Epithelial cell of esophagus (primary cell): ENCODE results near the gene RCOR3.

Source experiments
- DNase-seq: peaks from one replicate; pipeline ENCODE4 v3.0.0; 2010; ENCODE audit warnings: low read depth
- H3K4me3 ChIP-seq: 2 replicates; pipeline ENCODE4 v1.5.1; 2011; ENCODE audit warnings: mild to moderate bottlenecking, low read length, control low read depth
- TF ChIP-seq, protein P1 (sequence below): IDR thresholded peaks from 2 replicates; pipeline ENCODE4 v1.5.1; 2011; ENCODE audit warnings: low read depth, mild to moderate bottlenecking, low read length, control low read depth, inconsistent platforms; ENCODE audit not compliant: insufficient read depth; ENCODE audit errors: missing control alignments

The RCOR3 gene

DNA sequence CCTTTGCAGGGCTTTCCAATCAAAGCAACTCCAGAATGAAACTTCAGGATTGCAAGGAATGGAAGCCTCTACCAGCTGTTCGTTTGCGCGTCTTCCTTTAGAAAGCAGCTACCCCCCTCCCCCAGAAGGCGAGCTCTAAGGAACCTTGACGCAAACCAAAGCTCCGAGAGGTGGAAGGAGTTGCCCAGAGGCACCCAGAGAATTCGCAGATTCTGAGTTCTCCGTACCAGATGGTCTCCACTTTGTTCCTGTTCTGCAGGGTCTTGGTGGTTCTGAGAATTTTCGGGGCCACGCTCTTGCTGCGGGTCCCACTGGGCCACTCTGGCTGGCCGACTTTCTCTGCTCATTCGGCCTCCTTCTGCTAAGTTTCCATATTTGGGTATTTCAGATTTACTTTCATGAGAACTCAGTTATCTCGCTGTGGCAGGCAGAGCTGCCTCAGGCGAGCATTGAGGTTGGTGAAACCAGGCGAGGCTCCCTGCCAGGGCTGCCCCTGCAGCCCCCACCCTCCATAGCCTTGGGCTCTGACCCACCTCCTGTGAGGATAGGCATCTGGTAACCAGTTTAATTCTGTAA lies 68.3 kb downstream of the RCOR3 start:
- H3K4me3 ChIP-seq = peak overlapping the region; percentile 50
- DNase-seq = peak; percentile 33

DNA sequence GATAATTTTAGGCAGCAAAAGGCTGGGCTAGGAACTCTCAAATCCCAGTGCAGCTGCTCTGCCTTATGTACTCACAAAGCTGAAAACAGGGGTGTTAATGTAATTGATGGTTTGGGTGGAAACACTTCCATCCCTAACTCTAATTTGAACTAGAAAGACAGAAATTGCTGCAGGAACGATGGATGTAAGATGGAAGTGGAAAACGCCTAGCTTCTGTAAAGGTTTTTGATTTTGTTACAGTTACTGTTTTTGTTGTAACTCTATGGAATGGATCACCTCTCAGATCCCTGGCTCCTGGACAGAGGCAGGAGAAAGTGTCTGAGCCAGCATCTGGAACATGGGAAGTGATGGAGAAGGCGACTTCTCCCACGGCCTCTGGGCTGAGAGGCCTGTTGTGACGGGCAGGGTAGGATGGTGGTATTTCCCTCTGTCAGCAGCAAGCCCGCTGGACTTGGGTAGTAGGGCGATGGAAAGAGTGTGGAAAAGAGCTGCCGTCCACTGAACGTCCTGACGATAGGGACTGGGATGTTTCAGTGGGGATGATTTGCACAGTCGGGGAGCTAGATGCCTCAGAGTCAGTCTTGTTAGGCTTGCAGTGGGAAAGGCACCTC lies 69.0 kb downstream of the RCOR3 start:
- no peak overlapping the region for H3K4me3 ChIP-seq
- TF ChIP-seq, protein P1, sequence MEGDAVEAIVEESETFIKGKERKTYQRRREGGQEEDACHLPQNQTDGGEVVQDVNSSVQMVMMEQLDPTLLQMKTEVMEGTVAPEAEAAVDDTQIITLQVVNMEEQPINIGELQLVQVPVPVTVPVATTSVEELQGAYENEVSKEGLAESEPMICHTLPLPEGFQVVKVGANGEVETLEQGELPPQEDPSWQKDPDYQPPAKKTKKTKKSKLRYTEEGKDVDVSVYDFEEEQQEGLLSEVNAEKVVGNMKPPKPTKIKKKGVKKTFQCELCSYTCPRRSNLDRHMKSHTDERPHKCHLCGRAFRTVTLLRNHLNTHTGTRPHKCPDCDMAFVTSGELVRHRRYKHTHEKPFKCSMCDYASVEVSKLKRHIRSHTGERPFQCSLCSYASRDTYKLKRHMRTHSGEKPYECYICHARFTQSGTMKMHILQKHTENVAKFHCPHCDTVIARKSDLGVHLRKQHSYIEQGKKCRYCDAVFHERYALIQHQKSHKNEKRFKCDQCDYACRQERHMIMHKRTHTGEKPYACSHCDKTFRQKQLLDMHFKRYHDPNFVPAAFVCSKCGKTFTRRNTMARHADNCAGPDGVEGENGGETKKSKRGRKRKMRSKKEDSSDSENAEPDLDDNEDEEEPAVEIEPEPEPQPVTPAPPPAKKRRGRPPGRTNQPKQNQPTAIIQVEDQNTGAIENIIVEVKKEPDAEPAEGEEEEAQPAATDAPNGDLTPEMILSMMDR = no peak
- DNase-seq = no peak

More for the DNA sequence above, 68.3 kb downstream of the RCOR3 start:
- TF ChIP-seq, protein P1 = no peak

DNA sequence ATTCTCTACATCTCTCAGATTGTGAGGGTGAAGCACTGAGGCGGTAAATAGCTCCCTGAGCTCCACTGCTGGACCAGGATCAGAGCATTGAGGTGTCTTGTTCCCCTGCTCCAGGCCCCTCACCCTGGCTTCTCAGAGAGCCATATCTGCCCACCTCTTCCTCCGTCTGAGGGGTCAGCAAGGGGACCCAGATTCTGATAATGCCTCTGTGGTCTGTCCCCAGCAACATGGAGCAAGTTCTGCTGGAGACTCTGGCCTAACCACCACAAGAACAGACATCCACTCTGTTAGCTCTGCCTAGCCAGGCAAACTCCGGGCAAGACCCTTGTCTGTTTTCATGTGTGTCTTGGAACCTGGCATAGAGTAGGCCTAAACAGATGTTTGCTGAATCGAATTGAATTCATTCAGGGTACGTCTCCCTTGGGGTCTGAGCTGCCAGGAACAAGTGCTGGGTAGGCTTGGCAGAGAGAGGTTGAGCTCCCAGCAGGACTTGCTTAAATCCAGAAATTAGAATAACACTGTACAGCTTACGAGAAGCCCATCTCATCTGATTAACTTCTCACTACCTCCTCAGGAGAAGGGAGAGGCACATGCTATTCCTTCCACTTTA lies 69.8 kb downstream of the RCOR3 start:
- DNase-seq = no peak
- TF ChIP-seq, protein P1 = no peak
- H3K4me3 ChIP-seq = no peak overlapping the region

DNA sequence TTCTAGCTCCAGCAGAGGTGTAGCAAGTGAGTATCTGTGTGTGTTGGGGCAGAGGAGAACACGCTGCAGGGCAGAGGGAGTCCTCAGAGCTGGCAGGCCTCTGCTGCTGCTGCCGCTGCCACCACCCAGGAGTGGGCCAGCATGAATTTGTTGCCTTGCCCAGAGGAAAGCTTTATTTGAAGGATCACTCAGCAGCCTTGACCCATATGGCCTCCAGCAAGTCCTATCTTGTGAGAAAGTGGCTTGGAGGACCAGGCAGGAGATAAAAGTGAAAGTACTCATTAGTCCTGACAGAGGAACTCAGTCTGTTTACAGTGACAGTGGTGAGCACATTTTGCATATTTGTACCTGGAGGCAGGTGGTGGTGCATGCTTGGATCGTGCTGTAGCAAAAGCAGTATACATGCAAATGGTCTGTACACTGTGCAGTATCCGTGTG lies 70.6 kb downstream of the RCOR3 start:
- TF ChIP-seq, protein P1 = no peak
- DNase-seq = no peak

DNA sequence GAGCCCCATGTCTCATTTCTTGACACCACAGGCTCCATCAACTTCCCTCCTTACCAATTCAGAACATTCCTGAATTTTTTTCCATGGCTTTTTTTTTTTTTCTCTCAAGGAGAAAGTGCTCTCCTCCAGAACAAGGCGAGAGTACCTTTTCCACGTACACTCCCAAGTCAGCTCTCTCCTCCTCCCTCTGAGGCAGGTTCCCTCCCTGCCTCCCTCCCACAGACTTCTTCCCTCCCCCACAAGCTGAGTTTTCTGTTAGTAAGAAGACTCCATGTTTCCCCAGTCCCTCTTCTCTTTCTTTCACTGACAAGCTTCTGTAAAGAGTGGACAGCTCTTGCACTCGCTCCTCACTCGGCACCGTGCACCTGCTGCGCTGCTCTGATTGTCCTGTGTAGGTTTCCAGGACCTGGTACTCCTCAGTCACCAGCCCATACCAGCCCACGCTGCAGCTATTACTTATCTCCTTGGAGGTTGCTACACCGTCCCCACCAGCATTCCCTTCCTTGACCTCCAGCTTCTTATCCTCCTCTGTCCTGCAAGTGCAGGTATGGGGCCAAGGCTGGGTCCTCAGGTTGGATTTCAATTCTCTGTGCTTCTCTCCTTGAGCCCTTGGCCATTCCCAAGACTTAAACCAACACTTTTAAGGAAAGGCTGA lies 71.2 kb downstream of the RCOR3 start:
- TF ChIP-seq, protein P1 = no peak
- no peak for DNase-seq
- H3K4me3 ChIP-seq = no peak overlapping the region

More for the DNA sequence above, 70.6 kb downstream of the RCOR3 start:
- no peak overlapping the region for H3K4me3 ChIP-seq

DNA sequence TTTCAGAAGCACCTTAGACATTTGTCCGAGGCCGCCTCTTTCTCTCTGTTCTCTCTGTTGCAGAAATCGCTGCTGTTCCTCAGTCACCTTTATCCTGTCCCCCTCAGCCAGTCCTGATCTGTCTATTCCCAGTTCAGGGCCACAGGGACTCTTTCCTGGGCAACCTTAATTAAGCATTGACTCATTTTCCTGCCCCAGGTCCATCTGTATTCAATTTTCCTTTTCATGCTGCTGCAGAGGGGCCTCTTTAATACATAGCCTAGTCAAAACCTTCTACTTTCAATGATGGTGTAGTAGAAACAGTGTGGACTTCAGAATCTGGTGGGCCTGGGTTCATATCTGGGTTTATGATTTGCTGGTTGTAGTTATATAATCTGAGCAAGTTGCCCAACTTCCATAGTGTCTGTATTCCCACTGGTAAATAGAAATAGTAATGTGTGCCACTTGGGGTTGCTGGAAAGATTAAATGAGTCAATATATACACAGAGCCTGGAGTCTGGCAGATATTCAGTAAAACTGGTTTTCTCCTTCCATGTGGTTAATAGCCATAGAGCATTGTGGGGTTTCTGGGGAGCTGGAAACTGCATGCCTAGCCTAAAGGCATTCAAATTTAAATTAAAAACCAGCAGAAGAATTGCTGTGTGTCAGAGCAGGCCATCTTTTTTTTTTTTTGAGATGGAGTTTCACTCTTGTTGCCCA lies 72.0 kb downstream of the RCOR3 start:
- no peak overlapping the region for H3K4me3 ChIP-seq
- peak; percentile 83 for DNase-seq
- TF ChIP-seq, protein P1 = no peak
